ENCODE data around the gene SLC23A1.
"Not testable (repeated sequence)": the region's sequence is repeated elsewhere in the genome, so short reads cannot be mapped to it uniquely, and the experiment has no call there.

SLC23A1 gene

DNA sequence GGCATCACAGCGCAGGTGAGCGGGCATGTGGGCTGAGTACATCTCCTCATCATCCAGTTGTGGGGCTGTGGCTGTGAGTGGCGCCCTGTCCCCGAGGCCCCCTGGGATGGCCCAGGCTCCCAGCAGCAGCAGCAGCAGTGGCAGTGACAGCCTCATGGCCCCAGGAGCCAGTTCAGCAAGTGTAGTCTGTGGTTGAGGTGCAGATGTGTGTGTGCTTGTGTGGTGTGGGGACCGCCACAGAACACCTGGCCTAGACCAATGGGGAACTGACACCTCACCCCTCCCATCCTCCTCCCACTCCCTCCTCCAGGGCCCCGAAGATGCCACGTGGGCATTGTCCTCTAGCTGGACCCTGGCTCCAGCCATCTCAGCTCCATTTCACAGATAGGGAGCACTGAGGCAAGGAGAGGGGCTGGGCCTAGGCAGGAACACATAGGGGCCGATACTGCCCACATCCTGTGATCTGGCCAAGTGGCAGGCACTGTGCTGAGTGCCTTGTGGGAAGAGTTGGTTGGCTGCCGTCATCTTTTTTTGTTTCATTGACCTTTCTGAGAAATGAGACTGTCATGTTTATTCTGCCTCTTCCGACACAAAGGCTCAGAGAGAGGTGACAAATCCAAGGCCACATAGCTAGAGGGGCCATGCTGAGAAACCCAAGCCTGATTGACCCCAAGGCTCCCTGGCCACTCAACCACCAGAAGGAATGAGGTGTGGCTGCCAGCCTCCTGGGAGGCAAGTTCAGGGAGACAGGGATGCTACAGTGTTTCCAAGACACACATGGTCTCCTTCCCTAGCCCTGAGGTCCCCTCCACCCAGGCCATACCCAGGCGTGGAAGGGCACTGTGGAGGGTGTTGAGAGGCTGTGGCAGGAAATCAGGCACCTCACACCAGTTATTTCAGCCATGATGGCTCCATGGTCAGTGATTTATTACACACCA is 6.9 kb upstream of the SLC23A1 start, which contains the start of gene MZB1:
Gene MZB1, minus strand, starts transcription at position 213 of the 938 bp plus-strand sequence. Its CDS starts 57 bp downstream, at position 156.
- peak in 3 of 5 donors; percentile 22 to 91 (median 44) for DNase-seq

DNA sequence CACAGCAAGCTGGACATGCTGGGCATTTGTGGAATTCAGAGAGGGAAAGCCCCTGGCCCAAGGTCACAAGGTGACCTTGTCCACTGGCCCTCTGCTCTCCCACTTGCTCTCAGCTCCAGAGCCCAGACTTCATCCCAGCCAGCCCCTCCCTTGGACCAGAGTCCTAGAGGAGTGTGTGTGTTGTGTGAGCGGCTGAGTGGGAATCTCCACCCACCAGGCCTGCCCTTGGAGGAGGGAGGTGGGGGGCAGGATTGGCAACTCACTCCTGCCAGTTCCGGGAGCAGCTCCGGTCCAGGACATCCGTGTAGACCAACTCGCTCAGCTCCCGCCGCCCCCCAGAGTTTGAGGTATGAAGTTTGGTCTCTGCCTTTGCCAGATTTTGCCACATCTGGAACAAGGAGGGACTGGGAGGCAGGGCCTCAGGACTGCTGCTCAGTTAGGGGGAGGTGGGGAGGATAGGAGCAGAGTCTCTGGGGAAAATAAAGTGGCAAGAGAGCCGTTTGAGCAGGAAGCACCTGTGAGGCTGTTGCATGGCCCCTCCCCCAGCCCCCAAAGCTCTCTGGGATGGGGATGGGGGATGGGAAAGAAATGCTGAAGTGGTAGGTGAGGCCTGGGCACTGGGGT is 5.2 kb upstream of the SLC23A1 start:
- no peak for DNase-seq

DNA sequence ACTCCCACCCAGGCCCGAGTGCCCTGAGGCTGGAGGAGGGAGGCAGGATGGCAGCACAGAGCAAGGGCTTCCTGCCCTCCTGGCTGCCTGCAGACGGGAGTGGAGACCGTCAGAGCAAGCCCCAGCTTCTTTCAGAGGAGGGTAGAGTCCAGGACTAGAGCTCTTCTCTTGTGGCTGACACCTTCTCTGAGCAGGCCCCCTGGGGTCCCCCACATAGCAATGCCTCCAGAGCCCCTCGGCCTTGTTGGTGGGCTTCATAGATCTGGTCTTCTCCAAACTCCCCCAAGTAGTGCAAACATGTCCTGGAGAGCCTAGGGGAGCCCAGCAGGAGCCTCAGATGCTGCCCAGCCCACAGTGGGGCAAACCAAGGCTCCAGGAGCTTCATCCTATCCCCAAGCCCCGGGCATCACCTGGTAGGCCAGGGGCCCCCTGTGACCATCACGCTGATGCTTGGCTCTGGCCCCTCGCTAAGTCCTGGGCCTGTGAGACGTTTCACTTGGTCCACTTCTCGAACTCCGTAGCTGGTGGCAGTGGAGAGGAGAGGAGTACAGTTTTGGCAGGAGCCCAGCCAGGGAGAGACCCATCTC is 4.6 kb upstream of the SLC23A1 start:
- no peak for DNase-seq

DNA sequence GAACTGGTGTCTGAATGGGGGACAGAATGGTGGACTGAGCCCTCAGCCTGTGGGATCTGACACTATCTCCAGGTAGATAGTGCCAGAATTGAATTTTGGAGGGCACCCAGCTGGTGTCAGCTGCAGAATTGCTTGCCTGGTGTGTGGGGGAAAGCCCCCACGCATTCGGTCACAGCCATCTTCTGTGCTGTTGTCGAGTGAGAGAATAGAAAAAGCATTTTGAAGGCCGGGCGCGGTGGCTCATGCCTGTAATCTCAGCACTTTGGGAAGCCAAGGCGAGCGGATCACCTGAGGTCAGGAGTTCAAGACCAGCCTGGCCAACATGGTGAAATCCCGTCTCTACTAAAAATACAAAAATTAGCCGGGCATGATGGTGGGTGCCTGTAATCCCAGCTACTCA is 3.9 kb upstream of the SLC23A1 start:
- not testable (repeated sequence) for DNase-seq

DNA sequence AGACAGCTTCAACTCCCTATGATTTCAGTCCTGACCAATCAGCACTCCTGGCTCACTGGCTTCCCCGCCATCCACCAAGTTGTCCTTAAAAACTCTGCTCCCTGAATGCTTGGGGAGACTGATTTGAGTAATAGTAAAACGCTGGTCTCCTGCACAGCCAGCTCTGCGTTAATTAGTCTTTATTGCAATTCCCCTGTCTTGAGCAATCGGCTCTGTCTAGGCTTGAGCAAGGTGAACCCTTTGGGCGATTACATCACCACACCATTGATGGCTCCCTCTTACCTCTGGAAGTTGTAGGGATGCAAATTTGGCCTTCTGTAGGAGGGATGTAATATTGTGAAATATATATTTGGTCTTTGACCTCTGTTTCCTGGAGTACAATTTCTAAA is 2.9 kb upstream of the SLC23A1 start:
- no peak for DNase-seq

DNA sequence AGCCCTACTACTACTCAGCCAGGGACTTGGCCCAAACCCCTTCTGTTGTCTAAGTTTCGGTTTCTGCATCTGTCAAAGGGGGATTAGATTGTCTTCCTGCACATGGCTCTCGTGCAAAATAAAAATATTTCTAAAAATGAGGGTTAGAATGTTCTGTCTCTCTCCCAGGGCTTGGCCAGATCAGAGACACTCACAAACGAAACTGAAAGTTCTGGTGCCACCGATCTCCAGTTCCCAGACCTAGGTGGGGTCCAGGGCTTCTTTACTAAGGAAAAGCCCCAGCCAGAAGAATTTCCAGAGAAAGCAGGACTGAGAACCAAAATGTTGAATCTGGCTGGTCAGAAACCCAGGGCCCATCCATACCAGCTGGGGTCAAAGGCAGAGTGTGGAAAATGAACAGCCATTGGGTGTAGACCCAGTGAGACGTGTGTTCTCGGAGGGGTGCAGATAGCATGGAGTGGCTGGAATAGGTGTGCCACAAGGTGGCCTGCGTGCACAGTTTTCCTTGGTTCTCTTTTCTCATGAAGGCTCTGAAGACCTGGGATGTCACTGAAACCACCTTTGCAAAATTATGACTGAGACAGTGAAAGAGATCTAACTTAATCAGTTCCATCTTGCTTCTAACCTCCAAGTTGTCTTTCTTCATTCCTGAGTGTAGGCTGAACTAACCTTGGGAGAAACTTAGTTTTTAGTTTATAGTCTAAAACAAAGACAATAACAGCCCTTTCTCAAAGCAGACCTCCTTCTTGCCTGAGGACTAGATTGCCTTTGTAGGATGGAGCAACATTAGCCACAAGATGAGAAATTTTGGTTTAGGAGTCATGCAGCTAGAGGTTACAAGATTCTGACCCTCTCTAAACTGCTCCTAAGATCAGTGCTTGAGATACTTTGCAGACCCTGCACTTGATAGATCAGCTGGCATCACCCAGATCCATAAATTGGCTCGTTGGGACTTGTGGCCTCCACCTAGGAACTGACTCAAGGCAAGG is 2.3 kb upstream of the SLC23A1 start:
- peak in 1 of 5 donors; percentile 46 for DNase-seq

DNA sequence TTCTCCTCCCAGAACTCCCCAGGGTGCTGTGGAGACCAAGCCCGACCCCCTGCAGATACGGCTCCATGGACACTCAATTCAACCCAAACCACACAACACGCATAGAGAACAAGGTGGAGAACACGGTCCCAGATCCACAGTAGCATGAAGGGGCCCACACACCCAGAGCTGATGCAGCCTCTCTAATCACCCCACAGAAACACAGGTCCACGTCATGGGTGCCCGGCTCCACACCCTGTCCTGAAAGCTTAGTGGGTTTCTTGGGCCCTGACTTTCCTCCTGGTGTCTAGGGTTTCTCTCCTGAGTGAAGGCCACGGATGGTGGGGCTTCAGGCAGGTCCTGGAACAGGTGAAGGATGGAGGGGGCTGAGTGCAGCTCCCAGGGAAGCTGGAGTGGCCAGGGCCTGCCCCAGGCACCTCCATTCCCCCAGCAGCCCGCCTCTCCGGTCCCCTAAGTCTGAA is 1.5 kb upstream of the SLC23A1 start:
- DNase-seq: no peak

DNA sequence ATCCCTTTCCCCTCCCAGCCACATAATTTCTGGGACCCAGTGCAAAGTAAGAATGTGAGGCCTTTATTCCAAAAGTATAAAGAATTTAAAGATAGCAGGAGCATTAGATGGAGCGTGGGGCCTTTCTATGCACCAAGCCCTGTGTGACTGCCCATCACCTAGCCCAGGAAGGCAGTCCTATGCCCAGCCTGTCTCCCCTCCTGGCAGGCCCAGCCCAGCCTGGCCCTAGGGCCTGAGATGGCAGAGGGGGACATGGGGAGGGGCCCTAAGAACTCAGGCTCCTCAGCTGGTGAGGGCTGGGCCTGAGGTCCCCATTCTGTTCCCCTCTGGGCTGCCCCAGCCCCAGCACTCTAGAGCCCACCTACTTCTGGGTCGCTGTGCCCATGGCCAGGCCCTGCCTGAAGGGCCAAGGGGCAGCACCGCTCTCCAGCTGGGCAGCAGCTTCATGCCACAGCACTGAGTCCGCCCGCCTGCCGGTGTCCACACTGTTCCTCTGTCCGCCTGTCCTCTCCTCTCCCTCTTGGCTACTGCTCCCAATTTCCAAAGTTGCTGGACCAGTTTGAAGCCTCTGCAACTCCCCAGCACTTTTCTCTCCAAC is 995 bp upstream of the SLC23A1 start:
- DNase-seq: no peak

DNA sequence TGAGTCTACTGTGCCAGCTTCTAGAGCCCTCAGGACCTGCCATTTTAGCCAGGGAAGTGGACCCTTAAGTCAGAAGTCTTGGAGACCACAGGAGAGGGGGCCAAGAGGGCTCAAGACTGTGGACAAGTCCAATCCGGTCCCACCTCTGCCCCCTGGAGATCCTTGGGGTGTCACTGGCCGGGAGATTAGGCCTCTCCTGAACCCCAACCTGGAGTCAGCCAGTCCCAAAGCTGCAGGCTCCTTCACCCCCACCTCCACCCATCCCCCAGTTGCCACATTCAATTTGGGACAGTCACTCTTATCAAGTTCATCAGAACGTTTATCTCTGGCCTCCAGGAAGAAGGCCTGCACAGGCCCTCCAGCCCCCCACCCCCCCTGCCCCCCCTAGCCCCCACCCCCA is 290 bp downstream of the SLC23A1 start:
- no peak for DNase-seq

DNA sequence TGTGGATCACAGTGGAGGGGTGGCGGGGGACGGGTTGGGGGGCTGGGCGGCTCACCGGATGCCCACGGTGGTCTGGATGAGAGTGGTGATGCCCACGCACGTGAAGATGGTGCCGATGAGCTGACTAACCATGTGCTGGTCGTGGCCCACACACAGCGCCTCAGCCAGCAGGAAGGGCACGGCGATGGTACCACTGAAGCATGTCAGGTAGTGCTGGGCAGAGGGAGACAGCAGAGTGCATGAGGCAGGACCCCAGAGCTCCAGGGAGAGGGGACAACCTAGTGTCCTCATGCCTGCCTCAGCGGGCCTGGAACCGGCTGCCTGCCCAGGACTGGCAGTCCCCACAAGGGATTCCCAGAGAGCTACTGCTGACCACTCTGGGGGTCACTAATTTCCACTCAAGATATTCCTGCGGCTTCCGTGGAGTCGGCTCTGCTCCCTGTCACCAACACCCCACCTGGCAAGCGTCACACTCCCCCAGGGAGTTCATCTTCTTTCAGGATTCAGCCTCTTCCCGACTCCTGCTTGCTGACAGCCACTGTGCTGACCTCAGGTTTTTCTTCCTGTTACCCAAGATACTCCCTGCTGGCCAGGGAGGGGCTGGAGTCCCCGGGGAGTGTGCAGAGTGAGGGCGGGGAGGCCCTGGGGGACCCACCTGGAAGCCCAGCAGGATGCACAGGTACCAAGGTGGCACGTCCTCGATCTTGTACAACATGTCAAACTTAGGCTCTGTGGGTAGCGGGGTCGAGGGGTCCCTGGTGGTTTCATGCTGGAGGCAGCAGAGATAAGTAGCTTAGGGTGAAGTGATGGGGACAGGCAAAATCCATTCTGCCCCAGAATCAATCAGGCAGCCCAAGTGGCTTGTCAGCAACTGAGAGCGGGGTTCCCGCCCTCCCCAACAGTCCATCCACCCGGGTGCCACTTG is 998 bp downstream of the SLC23A1 start:
- no peak for DNase-seq

DNA sequence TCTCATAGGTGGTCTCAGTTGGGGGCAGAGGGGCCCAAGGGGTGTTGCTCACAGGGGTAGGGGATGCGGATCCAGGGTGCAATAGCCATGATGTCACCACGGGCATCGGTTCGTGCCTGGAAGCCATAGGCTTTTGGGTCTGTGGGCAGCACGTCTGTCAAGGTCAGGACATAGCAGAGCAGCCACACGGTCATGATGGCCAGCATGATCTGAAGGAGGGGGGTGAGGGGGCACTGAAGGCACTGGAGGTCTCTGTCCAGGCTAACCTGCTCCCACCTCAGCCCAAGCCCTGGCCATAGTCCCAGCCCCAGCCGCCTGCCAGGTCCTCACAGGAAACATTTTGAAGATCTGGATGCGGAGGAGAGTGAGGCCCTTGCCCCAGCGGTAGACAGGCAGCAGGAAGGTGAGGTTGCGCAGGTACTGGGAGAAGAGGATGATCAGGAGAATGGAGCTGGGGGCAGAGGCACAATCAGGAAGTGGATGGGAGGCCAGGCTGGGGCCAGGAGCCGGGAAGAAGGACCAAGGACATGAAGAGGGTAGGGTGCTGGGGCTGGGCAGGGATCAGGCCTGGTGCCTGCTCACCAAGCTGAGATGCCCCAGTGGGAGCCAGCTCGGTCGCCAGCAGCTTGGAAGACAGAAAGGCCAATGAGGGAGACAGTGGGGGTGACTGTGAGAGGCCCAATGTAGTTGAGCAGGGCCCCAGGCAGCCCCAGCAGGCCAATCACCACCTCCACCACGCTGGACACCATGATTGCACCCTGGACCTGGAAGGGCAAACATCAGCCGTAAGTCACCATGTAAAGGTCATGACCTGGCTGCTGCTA is 3.3 kb downstream of the SLC23A1 start:
- no peak for DNase-seq

DNA sequence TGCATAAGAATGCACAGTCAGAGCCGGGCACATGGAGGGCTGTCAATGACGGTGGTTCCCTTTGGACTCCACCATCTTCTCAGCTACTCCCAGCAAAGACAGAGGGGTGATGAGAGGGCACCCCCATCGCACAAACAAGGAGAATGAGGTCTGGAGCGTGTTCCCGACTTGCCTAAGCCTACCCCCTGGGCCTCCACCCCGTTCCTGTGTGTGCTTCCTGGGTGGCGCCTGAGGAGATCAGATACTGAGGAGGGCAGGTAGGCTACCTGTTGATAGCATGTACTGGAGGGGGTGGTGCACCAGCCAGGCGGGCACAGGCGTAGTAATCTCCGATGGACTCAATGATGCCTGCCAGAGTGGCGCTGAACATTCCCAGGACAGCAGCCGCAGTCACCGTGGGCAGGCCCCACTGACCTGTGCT is 4.1 kb downstream of the SLC23A1 start:
- no peak for DNase-seq

DNA sequence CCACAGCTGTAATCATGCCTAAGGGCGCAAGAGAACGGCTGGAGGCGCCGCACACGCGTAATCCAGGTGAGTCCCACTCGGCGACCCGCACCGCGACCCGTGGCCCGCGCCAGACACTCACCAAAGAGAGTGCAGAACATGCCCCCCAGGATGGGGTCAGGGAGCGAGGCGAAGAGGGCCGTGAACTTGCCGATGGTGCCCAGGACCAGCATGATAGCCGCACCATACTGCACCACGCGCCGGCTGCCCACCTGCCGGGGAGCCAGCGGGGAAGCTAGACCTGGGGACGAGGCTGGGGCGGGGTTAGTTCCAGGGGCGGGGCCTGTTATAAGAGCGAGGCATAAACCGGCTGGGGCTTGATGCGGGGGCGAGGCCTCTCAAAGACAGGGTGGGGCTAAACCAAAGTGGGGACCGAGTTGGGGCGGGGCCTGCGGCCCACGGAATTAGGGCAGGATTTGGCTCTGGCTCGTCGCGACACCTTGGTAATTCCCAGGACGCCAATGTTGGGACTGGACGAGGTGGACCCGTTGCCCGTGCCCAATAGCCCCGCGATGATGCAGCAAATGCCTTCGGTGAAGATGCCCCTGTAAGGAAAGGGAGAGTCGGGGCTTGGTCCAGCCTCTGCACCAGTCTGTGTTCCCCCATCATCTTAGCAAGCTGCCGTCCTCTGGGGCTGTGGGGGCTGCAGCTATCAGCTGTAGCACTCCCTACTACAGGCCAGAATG is 4.8 kb downstream of the SLC23A1 start:
- no peak for DNase-seq

DNA sequence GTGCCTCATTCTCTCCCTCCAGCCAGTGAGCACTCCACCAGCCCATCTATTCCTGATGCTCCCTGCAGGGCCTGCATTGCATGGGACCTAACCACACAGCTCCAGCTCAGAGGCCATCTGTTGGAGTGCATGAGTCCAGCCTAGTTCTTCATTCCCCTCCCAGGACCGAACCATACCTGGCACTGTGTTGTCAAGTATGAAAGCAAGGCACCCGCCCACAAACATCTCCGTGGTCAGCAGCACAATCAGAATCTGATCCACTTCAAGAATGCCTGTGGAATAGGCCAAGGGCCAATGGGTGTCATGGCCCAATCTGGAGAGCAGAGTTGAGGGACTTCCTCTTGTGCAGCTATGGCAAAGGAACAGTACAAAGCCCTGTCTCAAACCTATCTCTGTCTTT is 5.9 kb downstream of the SLC23A1 start:
- DNase-seq: no peak

DNA sequence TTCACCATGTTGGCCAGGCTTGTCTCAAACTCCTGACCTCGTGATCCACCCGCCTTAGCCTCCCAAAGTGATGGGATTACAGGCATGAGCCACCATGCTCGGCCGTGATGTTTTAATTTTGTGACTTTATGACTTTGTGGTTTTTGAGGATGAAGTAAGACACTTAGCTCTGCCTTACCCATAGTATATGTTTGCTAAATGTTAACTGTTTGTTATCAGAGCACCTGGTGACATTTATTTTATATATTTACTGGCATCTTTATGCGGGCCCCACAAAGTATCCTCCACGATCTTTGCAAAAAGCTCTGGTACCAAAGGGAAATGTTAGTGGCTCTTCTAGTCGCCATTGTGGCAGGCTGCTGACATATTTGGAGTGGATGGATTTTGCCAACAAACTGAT is 6.7 kb downstream of the SLC23A1 start:
- DNase-seq: no peak

DNA sequence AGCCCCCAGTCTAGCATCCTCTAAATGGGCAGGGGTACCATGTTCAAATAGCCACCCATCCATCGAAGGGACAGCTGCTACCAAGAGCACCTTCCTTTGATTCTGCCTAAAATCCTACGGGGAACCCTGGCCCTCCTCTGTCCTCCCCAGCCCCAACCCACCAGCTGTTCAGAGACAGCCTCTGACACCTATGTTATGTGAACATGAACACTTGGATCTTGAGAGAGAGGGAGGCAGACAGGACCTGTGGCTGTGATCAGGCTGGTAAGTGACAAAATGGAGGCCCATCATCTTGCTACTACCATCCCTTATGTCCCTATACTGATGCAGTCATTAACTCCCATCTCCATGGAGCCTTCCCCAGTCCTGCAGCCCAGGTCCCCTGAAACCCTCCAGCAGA is 8.2 kb downstream of the SLC23A1 start:
- DNase-seq: no peak

DNA sequence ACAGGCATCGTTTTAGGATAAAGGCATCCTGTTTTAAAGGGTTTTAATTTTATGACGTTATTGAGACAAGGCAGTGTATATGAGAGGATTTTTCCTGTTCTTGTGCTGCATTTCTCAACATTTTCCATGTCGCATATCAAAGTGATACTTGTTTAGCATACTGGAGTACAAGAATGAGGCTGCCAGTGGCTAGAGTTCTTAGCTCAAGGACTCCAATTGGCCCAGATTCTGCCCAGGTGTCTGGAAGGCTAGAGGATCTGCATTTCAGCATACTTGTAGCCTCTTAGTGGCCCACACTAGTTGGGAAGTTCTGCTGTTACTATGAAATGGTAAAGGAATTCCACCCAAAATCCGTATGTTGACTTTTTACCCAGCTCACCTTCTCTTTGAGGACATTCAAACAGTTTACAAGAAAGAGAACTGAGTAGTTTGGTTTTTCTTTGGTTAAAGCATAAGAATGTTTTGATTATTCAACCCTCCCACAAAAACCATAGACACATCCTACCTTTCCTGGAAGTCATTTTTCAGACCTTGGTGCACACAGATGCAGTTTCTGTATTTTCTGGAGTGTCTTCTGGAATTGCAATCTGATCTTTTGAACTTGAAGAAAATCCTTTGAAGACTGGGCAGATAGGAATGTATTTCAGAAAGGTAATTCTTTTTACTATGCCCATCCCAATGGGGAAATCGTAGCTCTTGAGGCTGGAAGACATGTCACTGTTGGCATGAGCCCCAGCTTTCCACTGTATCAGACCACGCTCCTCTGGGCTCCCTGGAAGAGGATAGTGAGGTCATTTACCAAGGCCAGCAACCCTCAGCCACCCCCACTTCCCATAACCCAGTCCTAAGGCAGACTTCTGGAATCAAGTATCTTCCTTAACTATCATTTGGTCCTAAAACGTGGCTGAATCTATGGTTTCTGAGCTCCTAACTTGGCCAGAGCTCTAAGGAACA is 11.3 kb downstream of the SLC23A1 start:
- DNase-seq: no peak

DNA sequence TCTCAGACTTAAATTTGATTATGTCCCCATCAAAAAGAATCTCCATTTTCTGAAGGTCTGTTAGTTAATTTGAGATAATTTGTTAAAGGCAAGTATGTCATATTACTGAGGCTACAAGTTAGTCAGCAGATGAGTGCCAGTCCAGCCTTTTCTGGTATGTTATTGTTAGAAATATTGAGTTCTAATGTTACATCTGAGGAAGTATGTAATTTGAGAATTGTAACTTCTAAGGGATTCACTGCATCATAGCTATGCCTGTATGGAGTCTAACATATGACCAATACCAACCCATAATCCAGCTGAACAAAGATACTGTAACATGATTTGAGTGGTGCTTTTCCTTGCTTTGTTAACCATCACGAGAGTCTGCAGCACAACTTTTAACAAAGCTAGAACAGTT is 13.9 kb downstream of the SLC23A1 start:
- DNase-seq: no peak

All from T-helper 1 cell (primary cell).